Fibroblast of skin of right quadriceps (primary cell): Measurements from ENCODE around the gene BMERB1.

Experiments
- DNase-seq: peaks from one replicate; pipeline ENCODE4 v3.0.0-alpha.2; 2013

Gene BMERB1

DNA sequence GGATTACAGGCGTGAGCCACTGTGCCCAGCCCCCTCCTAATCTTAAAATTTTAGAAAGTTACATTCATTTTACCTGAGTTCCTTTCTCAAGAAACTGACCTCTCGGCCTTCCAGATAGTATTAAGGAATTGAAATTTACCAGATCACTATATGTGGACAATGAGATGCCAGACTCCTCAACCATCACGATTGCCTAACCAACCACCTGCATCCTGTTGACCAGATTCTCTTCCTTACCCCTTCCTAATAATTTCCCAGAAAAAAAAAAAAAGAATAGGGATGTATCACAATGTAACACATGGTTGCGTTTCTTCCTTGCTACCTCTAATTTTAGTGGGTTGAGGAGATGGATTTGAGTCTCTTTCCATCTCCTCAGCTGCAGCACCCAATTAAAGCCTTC, 72.1 kb downstream of the BMERB1 start:
- DNase-seq: no peak

DNA sequence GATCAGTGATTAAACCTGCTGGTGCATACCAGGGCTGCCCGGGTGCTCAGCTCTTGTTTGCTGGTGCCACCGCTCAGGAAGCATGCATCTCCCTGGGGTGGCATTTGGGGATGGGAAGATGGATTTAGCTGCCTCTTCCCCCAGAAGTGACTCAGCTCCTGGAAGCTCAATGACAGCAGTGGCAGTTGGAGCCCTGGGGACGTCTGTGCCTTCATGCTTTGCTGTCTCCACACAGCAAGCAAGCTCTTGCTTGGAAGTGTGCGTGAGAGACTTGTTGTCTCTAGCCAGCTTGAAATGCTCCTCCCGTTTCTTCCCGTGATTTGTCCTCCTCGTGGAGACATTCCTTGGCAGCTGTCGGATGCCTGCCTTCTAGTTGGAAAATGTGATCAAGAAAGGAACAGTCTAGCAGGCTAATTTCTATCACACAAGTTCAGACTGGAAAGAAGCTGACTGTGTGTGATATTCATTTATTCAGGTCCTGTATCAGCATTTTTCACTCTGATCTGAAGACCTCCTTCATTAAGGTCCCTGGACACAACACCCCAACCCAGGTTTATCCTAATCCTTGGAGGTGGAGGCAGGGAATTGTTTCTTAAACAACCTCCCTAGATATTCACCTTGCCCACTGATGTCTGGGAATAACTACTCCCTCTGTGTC, 73.0 kb downstream of the BMERB1 start:
- peak; percentile 72 for DNase-seq

DNA sequence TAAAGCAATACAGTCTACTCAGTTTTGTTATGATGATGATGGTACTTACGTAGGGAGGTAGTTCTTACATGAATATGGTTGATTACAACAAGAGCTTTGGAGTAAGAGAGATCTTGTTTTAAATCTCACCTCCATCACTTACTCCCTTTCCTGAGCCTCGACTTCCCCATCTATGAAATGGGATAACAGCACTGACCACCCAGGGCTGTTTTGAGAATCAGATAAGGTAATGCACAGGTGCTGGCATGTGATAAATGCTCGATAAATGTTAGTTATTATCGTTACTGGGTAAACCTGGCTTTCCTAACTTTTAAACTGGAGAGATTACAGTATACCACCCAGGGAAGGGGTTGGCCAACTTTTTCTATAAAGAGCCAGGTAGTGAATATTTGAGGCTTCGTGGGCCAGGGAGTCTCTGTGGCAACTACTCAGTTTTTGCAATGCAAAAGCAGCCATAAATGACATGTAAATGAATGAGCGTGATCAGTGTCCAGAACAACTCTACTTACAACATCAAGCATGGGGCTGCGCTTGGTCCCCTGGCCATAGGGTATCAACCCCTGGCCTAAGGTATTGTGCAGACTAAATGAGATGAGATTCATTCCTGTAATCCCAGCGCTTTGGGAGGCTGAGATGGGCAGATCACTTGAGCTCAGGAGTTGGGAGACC, 73.7 kb downstream of the BMERB1 start:
- no peak for DNase-seq

DNA sequence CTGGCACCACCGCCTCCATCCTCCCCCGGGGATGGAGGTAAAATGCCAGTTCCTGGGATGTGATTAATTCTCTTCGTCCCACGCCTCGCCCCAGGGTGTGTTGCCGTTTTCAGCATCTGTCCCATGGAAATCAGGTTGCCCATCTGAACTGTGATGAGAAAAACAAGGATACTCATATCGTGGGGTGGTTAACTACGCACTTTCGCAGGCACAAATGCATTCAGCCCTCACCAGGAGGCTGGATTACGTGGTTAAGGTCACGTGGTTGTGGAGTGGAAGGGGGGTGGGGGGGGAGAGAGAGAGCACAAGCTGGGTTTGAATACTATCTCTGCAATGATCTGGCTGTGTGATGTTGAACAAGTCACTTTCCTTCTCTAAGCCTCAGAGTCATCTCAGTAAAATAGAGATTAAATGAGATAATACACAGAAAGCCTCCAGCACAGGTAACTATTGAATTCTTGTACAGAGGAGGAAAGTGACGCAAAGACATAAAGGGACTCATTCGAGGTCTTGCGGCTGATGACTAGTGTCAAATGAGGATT, 74.7 kb downstream of the BMERB1 start:
- no peak for DNase-seq

DNA sequence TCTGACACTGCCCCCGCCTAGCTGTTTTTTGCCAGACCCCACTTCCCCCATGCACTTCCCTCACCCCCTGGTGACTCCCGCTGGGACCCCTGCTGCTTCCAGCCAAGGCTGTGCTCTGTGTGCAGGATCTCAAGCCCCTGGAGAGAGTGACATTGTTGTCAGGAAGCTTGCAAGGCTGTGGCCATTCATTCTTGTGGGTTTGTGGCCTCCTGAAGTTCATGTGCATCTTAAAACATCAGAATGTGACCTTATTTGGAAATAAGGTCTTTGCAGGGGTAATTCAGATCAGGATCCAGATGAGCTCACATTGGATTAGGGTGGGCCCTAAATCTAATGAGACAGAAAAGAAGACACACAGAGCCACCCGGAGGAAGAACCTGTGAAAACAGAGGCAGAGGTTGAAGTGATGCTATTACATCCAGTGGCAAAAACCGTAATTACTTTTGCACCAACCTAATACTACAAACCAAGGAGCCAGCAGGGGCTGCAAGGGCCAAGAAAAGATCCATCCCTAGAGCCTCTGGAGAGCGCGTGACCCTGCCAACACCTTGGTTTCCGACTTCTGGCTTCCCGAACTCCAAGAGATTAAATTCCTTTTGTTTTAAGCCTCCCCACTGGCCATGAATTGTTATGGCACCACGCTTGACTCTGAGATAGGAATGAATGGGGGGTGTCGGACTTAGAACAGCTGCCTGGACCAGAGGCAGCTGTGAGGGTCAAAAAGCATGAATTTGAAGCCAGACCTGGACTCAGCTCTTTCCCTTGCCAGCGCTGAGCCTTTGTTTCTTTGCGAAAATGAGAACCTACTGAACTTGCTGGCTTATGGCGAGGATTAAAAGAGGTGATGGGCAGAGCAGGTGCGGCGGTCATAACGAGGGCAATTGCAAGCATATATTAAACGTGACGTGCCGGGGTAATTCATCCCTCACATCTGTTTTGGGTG, 75.5 kb downstream of the BMERB1 start:
- DNase-seq: peak; percentile 96

DNA sequence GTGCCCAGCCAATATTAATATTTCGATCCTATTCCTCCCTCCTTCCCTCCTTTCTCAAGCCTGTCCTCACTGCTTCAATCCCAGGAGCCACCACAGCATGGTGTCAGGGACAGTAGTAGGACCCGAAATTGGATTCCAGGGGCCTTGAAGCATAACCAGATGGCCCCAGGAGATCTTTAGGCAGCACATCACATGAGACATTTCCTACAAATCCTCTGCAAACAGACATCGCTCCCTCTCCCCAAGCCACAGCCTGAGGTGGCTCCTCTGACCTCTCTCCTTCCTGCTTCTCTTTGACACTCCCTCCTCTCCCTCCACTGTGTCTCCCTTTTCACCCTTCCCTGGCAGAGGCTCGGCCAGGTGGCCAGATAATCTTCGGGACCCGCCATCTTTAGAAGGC, 76.6 kb downstream of the BMERB1 start:
- DNase-seq: no peak

DNA sequence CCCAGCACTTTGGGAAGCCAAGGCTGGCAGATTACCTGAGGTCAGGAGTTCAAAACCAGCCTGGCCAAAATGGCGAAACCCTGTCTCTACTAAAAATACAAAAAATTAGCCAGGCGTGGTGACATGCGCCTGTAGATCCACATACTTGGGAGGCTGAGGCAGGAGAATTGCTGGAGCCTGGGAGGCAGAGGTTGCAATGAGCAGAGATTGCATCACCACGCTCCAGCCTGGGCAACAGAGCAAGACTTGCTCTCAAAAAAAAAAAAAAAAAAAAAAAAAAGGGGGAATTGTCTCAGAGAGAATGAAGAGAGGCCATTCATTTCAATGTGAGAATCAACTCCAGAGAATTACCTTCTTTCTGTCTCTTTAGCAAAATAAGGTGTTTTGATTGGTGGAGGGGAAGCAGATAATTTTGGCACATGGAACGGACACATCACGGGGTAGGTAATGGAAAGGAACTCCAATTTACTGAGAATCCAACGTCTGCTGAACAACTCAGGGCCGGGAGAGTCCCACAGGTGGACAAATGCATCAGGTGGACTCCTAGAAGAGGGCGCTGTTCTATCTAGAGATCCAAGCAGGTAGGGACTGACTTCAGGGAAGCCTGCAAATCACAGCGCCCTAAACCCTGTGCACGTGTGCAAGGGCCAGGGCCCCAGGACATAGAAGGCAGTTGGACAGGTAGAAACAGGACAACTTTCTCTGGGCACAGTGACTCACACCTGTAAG, 77.5 kb downstream of the BMERB1 start:
- no peak for DNase-seq

DNA sequence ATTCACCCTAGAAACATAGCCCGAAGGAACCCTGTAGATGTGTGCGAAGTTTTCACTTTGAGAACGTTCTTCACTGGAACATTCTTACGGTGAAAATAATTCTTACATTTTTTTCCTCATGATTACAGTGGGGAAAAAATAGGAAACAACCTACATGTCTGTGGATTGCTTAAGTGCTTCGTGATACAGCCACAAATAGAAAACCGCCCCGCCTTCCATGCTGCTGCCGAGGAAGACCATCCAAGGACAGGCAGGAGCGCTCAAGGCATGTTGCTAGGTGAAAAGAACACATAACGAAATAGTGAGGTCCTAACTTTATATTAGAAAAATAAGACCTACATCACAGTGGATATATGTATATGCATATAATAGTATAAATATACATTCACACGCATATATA, 78.8 kb downstream of the BMERB1 start:
- DNase-seq: no peak

DNA sequence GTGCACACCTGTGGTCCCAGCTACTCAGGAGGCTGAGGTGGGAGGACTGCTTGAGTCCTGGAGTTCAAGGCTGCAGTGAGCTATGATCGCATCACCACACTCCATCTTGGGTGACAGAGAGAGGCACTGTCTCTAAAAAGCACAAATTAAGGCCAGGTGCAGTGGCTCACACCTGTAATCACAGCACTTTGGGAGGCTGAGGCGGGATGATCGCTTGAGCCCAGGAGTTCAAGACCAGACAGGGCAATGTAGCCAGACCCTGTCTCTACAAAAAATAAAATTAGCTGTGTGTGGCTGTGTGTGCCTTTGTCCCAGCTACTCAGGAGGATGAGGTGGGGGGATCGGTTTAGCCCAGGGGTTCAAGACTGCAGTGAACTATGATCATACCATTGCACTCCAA, 81.6 kb downstream of the BMERB1 start:
- DNase-seq: no peak

DNA sequence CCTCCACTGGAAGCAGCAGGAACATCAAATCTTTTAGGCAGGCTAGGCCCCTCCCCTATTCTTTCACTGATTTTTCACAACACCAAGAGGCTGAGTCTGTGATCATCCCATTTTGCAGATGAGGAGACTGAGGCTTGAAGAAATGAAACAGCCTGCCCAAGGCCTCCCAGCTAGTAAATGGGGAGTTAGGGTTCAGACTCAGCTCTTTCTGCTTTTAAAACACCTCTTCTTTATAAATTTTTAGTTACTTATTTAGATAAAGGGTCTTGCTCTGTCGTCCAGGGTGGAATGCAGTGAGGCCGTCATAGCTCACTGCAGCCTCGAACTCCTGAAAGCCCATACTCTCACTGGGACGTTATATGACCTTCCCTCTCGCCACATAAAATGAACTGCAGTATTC, 82.2 kb downstream of the BMERB1 start:
- no peak for DNase-seq

DNA sequence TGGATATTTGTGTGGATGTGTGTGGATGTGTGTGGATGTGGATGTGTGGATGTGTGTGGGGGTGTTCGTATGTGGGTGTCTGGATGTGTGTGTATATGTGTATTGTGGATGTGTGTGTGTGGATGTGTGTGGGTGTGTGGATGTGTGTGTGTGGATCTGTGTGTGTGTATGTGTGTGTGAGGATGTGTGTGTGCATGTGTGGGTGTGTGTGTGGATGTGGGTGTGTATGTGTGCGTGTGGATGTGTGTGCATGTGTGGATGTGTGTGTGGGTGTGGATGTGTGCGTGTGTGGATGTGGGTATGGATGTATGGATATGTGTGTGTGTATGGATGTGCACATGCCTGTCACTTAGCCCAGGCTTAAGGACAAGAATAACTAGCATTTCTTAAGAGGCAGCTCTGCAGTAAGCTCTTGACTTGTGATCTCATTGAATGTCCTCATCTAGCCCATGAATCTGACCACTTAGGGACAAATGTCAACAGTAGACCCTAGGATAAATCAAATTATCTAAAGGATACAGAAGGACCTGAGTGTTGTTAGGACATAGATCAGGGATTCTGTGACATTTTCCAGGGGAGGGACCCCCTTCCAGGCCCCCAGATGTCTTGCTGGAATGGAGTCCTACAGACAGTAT, 83.5 kb downstream of the BMERB1 start:
- no peak for DNase-seq

DNA sequence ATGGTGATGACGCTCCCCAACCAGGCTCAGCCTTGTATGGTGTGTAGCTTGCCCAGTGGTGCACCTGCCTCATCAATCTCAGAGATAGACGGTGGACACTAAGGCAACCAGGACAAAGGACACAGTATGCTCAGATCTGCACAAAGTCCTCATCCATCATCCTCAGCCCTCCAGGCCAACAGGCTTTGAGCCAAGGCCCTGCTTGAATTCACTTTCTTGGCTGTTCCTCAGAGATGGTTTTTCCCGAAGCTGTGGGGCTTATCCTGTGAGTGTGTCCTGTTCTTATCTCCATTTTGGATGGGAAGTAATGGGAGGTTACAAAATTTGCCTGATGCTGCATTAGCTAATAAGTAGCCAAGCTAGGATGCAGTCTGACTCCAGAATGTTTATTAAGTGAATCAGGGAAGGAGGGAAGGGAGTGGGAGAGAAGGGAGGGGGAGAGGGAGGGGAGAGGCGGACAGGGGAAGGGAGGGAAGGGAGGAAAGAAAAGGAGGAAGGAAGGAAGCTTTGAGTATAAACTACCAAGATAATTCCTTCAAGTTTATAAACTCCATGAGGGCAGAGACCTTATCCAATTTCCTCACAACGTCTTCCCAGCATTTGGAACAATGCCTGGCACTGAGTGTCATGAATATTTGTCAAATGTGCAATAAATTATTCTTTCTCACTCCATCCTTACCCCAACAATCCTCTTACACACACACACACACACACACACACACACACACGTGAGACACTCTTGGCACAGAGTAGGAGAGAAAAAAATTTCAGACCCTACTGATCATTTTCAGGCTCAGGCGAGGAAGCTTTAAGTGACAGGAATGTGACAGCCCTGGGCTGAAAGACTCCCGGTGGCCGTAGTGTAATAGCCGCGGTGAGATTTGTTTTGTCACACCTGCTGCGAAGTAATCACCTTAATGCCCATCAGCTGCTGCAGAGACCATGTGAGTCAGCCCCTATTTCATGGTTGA, 84.3 kb downstream of the BMERB1 start:
- peak; percentile 84 for DNase-seq

DNA sequence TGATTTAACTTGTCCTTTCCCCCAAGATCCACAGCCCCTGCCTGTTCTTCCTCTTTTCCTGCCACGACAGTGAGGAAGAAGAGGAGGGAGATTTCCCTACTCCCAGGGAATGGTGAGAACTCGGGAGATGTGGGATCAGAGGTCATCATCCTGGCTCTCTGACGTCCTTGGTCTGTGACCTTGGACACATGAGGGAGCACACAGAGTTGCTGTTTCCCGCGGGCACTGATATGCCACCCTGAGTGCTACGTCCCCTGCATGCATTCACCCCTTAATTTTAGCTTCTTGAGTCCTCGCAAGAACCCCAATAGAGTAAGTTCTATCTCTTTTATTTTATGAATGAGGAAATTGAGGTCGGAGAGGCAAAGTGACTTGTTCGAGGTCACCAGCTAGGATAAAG, 85.4 kb downstream of the BMERB1 start:
- no peak for DNase-seq

DNA sequence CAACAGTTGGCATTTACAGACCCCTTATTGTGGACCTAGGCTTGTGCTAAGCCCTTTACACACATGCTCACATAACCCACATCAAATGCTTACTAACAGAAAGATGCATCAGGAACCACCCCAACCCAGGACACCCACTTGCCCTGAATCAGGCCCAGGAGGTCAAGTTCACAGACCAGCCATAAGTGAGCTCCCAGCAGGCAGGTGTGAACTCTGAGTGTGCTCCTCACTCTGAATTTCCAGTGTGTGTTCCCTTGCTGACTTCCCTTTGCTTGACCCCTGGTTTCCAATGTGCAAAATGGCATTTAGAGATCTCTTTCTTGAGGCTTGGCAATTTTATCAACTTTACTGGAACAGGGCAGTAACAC, 87.0 kb downstream of the BMERB1 start:
- DNase-seq: no peak

DNA sequence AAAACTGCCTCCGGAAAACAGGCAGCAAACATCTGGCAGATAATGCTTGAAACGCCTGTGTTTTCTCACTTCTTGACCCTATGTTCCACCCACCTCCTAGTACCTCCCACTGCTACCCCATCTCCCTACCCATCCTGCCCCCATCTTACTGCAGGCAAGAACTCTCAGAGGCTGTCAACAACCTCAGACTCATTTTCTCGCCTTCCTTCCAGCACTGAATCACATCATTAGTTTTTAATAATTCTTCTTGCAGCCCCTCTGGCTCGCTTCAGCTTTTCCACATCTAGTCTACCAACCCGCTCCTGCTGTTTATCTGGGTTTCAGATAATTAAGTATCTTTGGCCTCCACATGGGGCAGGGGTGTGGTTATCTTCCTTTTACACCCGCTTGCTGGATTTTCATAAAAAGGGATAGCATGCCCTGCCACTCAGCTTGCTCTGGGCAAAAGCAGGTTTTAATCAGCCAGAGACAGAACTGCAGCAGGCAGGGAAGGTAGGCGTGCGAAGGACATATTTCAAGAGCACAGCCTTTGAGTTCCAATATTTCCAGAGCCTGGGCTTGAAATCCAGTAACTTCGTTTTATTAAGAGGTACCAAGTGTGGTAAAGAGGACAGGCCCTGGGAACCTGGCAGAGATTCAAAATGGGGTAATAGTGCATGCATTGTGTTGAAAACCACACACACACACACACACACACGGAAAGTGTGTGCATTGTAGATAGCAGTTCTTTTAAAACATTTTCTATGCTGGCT, 87.5 kb downstream of the BMERB1 start:
- DNase-seq: no peak

DNA sequence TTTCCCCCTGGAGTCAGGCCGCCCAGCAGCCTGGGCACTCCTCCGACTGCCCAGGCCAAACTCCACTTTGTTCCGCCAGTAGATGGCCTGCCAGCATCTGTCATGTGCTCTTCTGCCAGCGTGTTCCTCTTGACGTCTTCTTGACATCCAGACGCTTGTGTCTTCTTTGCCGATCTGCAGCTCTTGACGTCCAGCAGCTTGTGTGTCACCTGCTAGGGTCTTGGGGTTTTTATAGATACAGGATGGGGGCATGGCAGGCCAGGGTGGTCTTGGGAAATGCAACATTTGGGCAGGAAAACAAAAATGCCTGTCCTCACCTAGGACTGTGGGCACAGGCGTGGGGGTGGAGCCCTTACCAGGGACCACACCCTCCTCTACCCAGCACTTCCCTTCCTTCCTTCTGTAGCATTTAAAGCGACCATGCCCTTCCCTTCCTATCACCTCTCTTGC, 88.7 kb downstream of the BMERB1 start:
- no peak for DNase-seq

DNA sequence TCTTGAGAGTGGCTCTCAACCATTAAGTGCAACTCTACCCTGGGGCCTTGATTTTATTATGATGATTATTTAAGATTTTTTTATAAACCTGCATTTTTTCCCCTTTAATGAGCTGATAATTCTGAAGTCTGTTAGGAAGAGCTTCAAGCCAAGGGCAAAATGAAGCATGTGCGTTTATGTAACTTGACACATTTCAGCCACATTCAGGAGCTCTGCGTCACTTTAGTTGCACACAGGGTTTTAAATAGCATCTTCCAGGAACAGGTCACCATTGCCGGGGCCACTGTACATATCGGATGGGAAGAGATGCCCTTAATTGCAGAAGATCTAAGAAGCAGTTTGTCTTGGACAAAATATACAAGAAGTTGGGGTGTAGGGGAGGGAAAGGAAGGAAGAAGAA, 89.6 kb downstream of the BMERB1 start:
- DNase-seq: no peak

DNA sequence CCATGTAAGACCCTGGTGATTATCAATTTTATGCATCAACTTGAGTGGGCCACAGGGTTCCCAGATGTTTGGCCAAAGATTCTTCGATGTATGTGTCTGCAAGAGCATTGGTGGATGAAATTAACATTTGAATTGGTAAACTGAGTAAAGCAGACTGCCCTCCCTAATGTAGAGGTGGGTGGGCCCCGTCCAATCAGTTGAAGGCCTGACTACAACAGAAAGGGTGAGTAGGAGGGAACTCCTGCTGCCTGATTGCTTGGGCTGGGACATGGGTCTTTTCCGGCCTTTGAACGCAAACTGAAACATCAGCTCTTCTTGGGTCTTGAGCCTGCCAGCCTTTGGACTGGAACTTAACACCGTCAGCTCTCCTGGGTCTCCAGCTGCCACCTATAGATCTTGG, 90.6 kb downstream of the BMERB1 start:
- DNase-seq: no peak

DNA sequence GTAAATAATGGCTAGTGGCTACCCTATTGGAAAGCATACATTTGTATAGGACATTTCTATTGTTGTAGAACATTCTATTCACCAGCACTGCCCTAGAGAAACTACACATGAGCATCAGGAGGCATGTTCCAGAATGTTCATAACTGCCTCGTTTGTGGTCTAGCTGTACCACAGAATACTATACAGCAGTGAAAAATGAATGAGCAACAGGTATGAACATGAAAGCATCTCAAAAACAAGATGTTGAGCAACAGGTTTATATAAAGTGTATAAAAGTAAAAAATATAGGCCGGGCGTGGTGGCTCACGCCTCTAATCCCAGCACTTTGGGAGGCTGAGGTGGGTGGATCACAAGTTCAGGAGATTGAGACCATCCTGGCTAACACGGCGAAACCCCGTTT, 91.7 kb downstream of the BMERB1 start:
- DNase-seq: no peak

DNA sequence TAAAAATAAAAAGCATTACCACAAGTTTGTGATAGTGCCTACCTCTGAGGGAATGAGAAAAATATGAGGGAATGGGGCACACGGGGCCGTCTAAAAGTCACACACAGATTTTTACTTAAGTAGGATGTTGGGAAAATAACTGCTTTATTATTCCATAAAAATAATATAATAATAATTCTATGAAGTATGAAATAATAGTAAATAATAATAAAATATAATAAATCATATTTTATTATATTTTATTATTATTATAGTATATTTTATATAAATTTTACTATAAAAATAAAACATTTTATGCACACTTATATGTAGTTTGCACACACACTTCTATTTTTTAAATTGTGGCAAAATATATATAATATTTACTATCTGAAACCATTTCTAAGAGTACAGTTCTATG, 92.3 kb downstream of the BMERB1 start:
- DNase-seq: no peak
